IMR-90 (cell line): ENCODE results near the gene SUSD1. TPM values are rescaled to one million over a fixed set of nuclear protein-coding genes. Genes with fewer than 3 reads are reported as not detected.

Experiments used
- ATAC-seq: fragments of 200-7000 bp; cut with Tn5 transposase; 2 replicates; pipeline ENCODE4 v1.9.1; 2020; ENCODE audit warnings: low read depth, mild to moderate bottlenecking, moderate library complexity
- BruUV-seq: library from RNA; stranded (reverse); fragments of 400-500 nt; replicated peaks from 2 replicates; lab custom pipeline; 2021; lab: Mats Ljungman, UMichigan
- CTCF ChIA-PET: fragments of 300-600 bp; formaldehyde crosslinking; extraction: SDS; loops from one replicate; lab custom pipeline; 2021; ENCODE audit warnings: antibody characterized with exemption; lab: Yijun Ruan, JAX
- POLR2A ChIA-PET: fragments of 300-600 bp; sonication (Branson Sonifier 250); formaldehyde crosslinking; loops from one replicate; lab custom pipeline; 2022; ENCODE audit warnings: antibody characterized with exemption; ENCODE audit not compliant: unreplicated experiment; lab: Charles Lee
- DNase-seq: peaks from one replicate; pipeline ENCODE4 v3.0.0; 2013
- H2AFZ ChIP-seq: replicated peaks from 2 replicates; pipeline ENCODE3; 2013; ENCODE audit warnings: low read length, mild to moderate bottlenecking; ENCODE audit not compliant: poor library complexity
- H2AK5ac ChIP-seq: 2 replicates; pipeline ENCODE4 v1.6.1; 2013; ENCODE audit warnings: low read depth, low read length, inconsistent platforms
- H2AK9ac ChIP-seq: replicated peaks from 2 replicates; pipeline ENCODE3; 2013; ENCODE audit warnings: mild to moderate bottlenecking, low read depth, low read length, moderate library complexity; ENCODE audit not compliant: poor library complexity
- H2BK120ac ChIP-seq: 2 replicates; pipeline ENCODE4 v1.6.1; 2013; ENCODE audit warnings: low read depth, low read length, inconsistent platforms
- H2BK15ac ChIP-seq: 3 replicates; pipeline ENCODE4 v1.6.1; 2013; ENCODE audit warnings: low read depth, low read length, inconsistent platforms
- H2BK20ac ChIP-seq: 2 replicates; pipeline ENCODE4 v1.6.1; 2013; ENCODE audit warnings: low read depth, mild to moderate bottlenecking, inconsistent platforms, low read length, moderate library complexity
- H2BK5ac ChIP-seq: 2 replicates; pipeline ENCODE4 v1.6.1; 2013; ENCODE audit warnings: mild to moderate bottlenecking, low read depth, low read length, inconsistent platforms; ENCODE audit not compliant: poor library complexity, severe bottlenecking
- H3K14ac ChIP-seq: replicated peaks from 2 replicates; pipeline ENCODE4 v1.6.1; 2013; ENCODE audit warnings: low read depth, low read length, inconsistent platforms
- H3K18ac ChIP-seq: 2 replicates; pipeline ENCODE4 v1.6.1; 2013; ENCODE audit warnings: low read depth, low read length, control low read depth
- H3K23ac ChIP-seq: 2 replicates; pipeline ENCODE4 v1.6.1; 2013; ENCODE audit warnings: low read depth, low read length, inconsistent platforms
- H3K27ac ChIP-seq: 2 replicates; pipeline ENCODE4 v1.5.1; 2013; ENCODE audit warnings: mild to moderate bottlenecking, control low read depth, low read length; ENCODE audit not compliant: insufficient read depth
- H3K27me3 ChIP-seq: 2 replicates; pipeline ENCODE4 v1.6.1; 2013; ENCODE audit warnings: low read length; ENCODE audit not compliant: control insufficient read depth, insufficient read depth
- H3K36me3 ChIP-seq: 2 replicates; pipeline ENCODE4 v1.6.1; 2013; ENCODE audit warnings: low read length, mixed read lengths; ENCODE audit not compliant: control insufficient read depth, insufficient read depth
- H3K4ac ChIP-seq: 2 replicates; pipeline ENCODE4 v1.6.1; 2013; ENCODE audit warnings: low read depth, low read length, inconsistent platforms
- H3K4me1 ChIP-seq: 2 replicates; pipeline ENCODE4 v1.6.1; 2013; ENCODE audit warnings: low read length, mixed read lengths; ENCODE audit not compliant: control insufficient read depth, insufficient read depth
- H3K4me2 ChIP-seq: 2 replicates; pipeline ENCODE4 v1.6.1; 2013; ENCODE audit warnings: low read depth, mild to moderate bottlenecking, control low read depth, low read length, moderate library complexity
- H3K4me3 ChIP-seq: 2 replicates; pipeline ENCODE4 v1.5.1; 2013; ENCODE audit warnings: low read depth, mild to moderate bottlenecking, control low read depth, low read length, moderate library complexity; ENCODE audit not compliant: insufficient read depth
- H3K56ac ChIP-seq: 2 replicates; pipeline ENCODE4 v1.6.1; 2013; ENCODE audit warnings: low read length, inconsistent platforms; ENCODE audit not compliant: insufficient read depth; ENCODE audit errors: extremely low read depth
- H3K79me1 ChIP-seq, 2 experiments: 2 replicates each; pipeline ENCODE4 v1.6.1; 2013; ENCODE audit warnings: low read length in 2 of 2, inconsistent platforms in 1 of 2, low read depth in 1 of 2
- H3K9ac ChIP-seq: 2 replicates; pipeline ENCODE4 v1.6.1; 2013; ENCODE audit warnings: low read depth, low read length, control low read depth
- H3K9me1 ChIP-seq: 2 replicates; pipeline ENCODE4 v1.6.1; 2013; ENCODE audit warnings: low read length, inconsistent platforms; ENCODE audit not compliant: insufficient read depth
- H3K9me3 ChIP-seq: 2 replicates; pipeline ENCODE4 v1.6.1; 2013; ENCODE audit warnings: low read length; ENCODE audit not compliant: control insufficient read depth, insufficient read depth
- H4K20me1 ChIP-seq: 2 replicates; pipeline ENCODE4 v1.6.1; 2013; ENCODE audit warnings: low read length, inconsistent platforms; ENCODE audit not compliant: insufficient read depth
- H4K5ac ChIP-seq: 2 replicates; pipeline ENCODE4 v1.6.1; 2013; ENCODE audit warnings: mild to moderate bottlenecking, low read depth, low read length, control low read depth
- H4K8ac ChIP-seq, 2 experiments: 2 replicates each; pipeline ENCODE4 v1.6.1; 2013; ENCODE audit warnings: low read depth in 2 of 2, low read length in 2 of 2, control low read depth in 1 of 2, inconsistent platforms in 1 of 2
- H4K91ac ChIP-seq: 2 replicates; pipeline ENCODE4 v1.6.1; 2013; ENCODE audit warnings: low read depth, low read length, inconsistent platforms; ENCODE audit not compliant: insufficient read depth
- CEBPB ChIP-seq: IDR thresholded peaks from 2 replicates; pipeline ENCODE4 v1.6.1; 2012; ENCODE audit warnings: low read depth, low read length, improper control_type of control experiment
- NFE2L2 ChIP-seq: fragments of 150-350 bp; IDR thresholded peaks from 2 replicates; pipeline ENCODE4 v1.6.1; 2016; ENCODE audit warnings: low read depth, mild to moderate bottlenecking, low read length
- dilution Hi-C: fragments of 300-500 bp; cut with HindIII; formaldehyde crosslinking; loops from one replicate; pipeline ENCODE4 v1.14.3; 2018; ENCODE audit warnings: low sequenced_read_pairs; ENCODE audit not compliant: unreplicated experiment
- in situ Hi-C: fragments of 300-500 bp; cut with MboI; formaldehyde crosslinking; loops from 3 replicates; pipeline ENCODE4 v1.14.3; 2019; ENCODE audit warnings: low sequenced_read_pairs, inconsistent platforms, mixed read lengths
- intact Hi-C: fragments of 100-400 bp; cut with micrococcal nuclease; formaldehyde crosslinking; loops from 2 replicates; pipeline ENCODE4 v1.10.0; 2022
- polyA plus RNA-seq, 3 experiments: library from polyadenylated mRNA; depleted of rRNA; stranded (reverse); fragments of >200 nt; gene quantifications; 2 replicates each; pipeline ENCODE4 v1.2.3, GENCODE V29; 2012; ENCODE audit warnings: low replicate concordance in 1 of 3
- total RNA-seq: library from RNA; depleted of rRNA; stranded (reverse); fragments of >200 nt; gene quantifications from 2 replicates; pipeline ENCODE4 v1.2.3, GENCODE V29; 2012

Gene SUSD1
- total and polyA plus RNA-seq, 2 of the 4 experiments (the other 2 are of a cell fraction), result 4.0 to 4.7 TPM

DNA sequence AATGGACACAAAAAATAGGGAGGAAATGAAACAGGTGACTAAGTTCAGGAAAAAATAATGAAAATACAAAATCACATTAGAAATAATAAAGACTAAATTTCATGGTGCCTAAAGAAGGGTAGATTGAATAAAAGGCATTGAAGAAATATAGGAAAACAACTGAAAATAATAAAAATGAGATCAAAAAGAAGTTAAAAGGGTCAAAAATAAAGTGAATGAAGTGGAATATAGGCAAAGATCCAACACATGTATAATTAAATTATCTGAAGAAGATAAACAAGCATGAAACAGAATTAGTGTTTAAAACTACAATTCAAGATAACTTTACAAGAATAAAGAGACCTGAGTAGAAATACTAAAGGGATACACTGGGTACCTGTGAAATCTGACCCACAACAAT lies 87.6 kb downstream of the SUSD1 start:
- Histone ChIP-seq H2AK5ac (no peak overlapping the region), H3K27ac (no peak overlapping the region), H4K8ac (no peak overlapping the region), H3K23ac (no peak overlapping the region), H3K4me1 (0 out of 2 replicates have a peak, but pooled peaks cover 2% of the 10 kb centered on the region), H3K79me1 (no peaks in the 10 kb centered on the region; a peak in 1 of 4 replicates), H2AK9ac (no peak overlapping the region), H3K56ac (no peak overlapping the region), H3K9me1 (no peaks in the 10 kb centered on the region), H3K4me3 (no peak overlapping the region), H4K20me1 (no peaks in the 10 kb centered on the region), H3K4ac (no peak overlapping the region), H4K5ac (no peak overlapping the region), H3K9me3 (no peaks in the 10 kb centered on the region), H4K91ac (no peak overlapping the region), H3K14ac (no peak overlapping the region), H3K27me3 (no peaks in the 10 kb centered on the region), H2BK5ac (no peak overlapping the region), H3K36me3 (no peaks in the 10 kb centered on the region), H3K4me2 (no peak overlapping the region), H2BK15ac (no peak overlapping the region), H2BK20ac (no peak overlapping the region), H2AFZ (no peak overlapping the region), H3K9ac (no peak overlapping the region), H3K18ac (no peak overlapping the region), H2BK120ac (no peak overlapping the region)
- intact Hi-C loops (no loop called here), in situ Hi-C loops (loop anchor here (25.0 kb wide), 1 partner anchor 625 kb away; the partner anchor contains the start of gene INIP), dilution Hi-C loops (no loop called here)
- BruUV-seq, result no TSS peak
- ATAC-seq, result no peak
- ChIA-PET POLR2A (no interaction called here), CTCF (interaction anchor here (1.0 to 4.0 kb wide), 2 partner anchors 274 to 280 kb away, joined by 3 to 21 read pairs; no protein-coding TSS in a partner anchor)
- DNase-seq, result no peak
- no peak for TF ChIP-seq CEBPB
- TF ChIP-seq NFE2L2, result no peak
